ENCODE results near the gene ZNF804B.

The ZNF804B gene

DNA sequence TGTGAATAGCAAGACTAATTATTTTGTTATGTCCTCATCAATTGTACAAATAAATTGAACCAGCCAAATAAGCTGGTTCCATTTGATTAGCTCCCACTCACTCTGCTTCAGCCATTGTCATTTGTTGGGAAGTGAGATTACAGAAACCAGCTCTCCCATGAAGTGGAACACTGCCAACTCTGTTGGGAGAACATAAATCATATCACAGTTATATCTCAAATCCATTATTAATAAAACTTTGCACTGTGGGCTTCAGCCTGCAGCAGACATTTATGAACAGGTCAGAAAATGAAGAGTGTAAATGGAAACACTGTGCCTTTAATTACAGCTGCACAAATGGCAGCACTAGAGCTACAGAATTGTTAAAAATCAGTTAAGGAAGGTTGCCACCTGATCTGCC, 82.7 kb downstream of the ZNF804B start:
- DNase-seq = no peak

DNA sequence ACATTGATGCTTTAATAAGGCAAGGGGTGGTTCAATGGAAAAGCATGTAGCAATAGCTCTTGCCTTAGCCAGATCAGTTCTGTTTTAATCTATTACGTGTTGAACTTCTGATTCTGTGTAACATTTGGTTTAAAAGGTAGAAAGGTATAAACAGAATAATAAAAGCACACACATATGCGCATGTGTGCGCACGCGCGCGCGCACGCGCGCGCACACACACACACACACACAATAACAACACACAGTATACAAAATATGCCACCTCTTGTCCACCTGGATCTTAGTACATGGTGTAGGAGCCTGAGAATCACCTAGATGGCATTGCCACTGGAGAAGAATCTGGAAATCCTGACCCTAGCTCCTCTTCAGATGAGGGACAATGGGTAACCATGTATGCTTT, 85.6 kb downstream of the ZNF804B start:
- DNase-seq = no peak

DNA sequence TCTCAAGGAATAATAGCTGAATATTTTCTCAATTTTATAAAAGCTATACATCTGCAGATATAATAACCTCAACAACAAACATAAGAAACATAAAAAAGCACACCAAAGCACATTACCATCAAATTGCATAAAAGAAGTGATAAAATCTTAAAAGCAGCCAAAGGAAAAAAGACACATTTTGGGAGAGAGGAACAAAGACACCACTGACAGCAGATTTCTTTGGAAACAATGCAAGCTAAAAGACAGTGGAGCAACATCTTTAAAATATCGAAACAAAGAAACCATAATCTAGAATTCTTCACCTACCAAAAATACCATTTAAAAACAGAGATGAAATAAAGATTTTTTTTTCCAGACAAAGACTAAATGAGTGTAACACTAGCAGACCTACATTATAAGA, 91.7 kb downstream of the ZNF804B start:
- DNase-seq = no peak

DNA sequence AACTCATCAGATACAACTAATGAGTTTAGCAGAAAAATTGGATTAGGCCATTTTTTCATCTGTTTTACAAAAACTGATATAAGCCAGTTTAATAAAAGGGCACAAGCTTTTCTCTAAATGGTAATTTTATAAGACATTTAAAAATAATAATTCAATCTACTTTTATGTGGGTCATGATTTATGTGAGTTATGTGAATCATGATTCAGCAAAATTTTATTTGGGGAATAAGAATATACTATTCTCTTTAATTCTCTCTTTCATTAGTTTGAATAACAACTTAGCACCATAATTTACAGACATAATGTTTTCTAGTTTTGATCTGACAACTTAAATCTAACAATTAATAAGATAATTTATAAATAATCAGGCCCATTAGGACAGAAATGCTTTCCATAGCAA, 99.8 kb downstream of the ZNF804B start:
- no peak for DNase-seq

DNA sequence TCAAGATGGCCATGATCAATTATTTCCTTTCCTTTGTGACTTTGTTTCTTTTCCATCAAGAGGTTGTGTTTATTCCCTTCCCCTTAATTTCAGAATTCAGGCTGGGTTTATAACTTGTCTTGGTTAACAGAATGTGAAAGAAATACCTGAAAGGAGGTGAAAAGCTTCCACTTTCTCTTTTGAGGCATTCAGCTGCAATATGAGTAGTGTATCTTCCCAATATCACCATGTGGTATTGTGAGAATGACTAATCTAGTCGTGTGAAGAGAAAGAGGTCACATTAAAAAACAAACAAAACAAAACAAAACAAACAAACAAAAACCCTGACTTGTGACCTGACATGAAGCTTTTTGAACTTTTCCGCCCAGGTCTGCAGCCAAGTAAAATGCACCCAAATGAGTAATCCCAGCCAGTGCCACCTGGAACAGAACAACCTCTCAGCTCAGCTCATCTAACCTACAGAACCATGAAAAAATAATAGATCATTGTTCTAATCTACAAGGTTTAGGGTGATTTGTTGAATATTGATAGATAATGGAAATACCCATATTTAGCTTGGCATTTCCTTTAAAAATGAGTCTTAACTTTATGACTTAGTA, 106.9 kb downstream of the ZNF804B start:
- DNase-seq = no peak

DNA sequence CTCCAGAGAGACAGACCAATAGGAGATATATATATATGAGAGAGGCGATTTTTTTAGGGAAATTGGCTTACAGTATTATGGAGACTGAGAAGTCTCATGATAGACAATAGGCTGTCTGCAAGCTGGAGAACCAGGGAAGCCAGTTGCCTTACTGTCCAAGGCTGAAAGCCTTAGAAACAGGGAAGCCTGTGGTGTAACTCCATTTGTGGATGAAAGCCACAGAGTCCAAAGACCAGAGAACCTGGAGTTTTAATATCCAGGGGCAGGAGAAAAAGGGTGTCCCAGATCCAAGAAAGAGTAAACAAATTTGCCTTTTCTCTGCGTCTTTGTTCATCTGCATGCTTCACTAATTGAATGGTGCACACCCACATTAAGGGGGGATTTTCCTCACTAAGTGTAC, 107.7 kb downstream of the ZNF804B start:
- DNase-seq = no peak

DNA sequence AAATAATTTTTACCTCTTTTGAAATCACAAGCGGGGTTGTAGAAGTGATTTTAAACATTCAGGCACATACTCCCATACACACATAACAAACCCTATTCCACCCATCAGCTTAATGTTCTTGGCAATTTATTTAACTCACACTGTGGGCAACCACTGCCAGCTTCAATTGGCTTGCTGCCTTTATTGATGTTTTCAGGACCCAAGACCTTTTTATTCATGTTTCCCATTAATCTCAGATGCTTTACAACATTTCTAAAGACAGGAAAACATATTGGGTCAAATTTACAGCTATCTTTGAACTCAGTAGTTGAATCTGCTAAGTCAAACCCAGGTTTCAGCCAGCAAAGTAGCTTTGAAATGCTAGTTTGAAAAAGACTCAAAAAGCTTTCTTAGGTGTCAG, 109.0 kb downstream of the ZNF804B start:
- no peak for DNase-seq

DNA sequence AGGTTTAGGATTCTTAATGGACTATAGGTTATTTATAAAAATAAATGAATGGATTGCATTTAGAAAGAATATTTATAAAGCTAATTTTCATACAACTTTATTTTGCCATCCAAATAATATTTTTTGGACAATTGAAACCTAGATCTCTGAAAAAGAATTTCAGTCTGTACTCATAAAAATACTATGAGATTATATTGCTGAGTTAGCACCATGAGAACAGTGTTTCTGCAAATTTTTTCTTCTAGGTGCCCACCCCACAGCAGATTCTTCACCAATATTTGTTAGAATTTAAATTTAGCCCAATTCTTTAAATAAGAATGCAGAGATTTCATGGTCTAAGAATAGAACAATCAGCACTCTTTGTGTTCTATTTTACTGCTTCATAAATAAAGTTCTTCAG, 121.6 kb downstream of the ZNF804B start:
- no peak for DNase-seq

DNA sequence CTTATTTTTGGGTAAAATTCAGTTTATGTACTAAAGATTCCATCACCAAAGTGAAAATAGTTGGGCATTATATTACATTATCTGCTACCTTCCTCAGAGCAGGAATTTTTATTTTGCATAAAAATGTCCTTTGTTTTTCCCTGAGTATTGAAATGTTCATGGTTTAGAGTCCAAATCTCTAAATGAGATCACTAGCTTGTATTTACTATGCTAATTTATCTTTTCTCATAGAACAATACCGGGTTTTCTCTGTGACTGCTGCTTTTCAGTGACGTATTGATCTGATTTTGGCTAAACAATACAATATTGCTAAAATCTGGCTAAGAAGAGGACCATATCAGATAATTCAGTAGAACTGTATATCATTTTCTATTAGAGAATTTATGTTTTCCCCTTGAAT, 125.6 kb downstream of the ZNF804B start:
- no peak for DNase-seq

DNA sequence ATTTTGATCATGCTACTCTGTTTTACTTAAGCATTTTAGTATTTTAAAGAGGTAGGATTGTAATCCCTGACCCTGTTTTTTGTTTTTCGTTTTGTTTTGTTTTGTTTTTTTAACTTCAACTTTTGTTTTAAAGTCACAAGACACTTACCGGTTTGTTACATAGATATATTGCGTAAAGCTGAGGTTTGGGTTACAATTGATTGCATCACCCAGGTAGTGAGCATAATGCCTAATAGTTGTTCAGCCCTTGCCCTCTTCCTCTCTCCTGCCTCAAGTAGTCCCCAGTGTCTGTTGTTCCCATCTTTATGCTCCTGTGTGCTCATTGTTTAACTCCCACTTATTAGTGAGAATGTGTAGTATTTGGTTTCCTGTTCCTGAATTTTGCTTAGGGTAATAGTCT, 129.2 kb downstream of the ZNF804B start:
- no peak for DNase-seq

DNA sequence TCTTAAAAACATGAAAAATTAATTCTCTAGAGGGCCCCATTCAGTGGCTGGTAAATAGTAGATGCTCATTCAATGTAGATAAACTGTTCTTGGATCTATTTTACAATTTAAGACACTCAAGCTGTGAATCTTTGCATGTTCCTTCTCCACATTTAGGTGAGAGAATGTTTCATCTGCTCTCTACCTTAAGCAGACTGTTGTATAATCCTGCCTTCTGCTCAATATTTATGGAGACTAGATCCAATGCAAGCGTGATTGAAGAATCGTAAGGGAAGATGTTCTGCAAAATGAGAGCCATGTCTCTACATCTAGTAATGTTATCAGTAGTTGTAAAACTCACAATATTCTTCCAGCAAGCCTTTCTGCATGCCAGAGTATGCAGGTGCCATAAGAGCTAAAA, 151.0 kb downstream of the ZNF804B start:
- DNase-seq = no peak

DNA sequence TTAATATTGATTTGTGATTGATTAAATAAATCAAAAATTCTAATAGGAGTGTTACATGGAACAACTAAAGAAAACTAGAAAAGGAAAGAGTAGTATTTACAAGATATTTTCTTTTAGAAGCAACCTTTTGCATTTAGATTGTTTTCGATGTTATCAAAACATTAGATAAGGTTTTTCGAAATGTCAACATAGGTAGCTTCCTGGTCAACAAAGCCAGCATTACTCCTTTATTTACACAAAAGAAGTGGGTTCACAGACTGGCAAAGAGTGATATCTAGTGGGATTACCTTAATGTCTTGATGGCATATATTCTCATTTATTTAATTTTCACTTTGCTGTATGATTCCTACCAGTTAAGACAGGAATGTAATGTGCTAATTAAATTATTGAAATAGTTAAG, 153.4 kb downstream of the ZNF804B start:
- no peak for DNase-seq

DNA sequence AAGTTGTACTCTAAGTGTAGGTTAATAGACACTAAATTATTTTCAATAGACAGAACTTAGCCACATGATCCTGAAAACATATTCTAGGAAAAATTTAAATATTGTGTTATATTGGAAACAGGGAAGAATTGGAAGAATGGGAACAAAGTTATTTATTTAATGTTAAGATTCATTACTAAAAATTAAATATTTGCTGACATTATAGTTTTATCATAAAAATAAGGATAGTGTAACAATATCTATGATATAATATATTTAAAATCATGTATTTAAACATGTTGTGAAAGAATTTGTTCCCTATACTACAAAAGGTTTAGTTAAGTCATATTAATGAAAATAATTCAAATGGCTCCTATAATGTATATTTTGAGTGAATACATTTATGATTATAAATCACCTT, 156.1 kb downstream of the ZNF804B start:
- no peak for DNase-seq

DNA sequence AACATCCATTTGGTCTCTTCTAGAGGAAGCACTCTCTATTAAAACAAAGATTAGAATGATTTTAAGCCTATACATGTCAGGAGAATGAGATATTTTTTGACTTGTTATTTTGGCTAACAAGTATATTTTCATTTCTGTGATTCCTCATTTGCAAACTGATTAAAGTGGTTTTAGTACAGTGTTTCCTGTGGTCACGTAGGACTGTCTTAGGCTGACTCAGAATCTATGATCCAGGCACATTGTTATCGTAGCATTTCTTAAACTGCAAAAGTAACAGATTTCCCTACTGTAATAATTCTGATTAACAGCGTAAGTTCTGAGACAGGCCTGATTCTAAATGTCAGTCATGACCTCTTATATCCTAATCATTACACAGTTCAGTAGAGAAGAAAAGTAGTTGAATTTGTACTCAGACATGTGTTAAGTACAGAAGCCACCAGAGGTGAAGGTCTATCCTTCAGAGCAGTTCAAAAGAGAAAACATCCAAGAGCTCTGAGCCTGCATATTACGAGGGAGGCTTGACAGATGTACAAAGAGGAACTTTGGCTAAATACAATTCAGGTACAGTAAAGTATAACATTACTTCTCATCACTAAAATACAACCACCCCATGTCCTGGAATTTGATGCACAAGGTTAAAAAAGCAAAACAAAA, 160.1 kb downstream of the ZNF804B start:
- no peak for DNase-seq

DNA sequence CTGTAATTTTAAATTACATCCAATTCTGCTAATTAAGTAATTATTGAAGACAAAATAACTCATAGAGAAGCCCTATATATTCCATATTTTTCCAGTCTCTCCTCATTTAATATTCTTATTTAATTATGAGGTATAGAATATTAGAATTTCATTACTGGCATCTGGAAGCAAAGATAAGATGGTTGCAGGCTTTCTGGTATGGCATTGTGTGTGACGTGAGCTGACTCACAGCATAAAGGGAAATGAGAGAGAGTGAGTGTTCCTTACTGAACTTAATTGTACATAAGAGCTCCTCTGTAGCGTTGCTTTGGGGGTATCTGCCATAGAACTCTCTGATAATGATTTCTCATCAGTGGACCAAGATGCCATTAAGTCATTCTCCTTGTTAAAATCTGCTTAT, 163.4 kb downstream of the ZNF804B start:
- DNase-seq = no peak

DNA sequence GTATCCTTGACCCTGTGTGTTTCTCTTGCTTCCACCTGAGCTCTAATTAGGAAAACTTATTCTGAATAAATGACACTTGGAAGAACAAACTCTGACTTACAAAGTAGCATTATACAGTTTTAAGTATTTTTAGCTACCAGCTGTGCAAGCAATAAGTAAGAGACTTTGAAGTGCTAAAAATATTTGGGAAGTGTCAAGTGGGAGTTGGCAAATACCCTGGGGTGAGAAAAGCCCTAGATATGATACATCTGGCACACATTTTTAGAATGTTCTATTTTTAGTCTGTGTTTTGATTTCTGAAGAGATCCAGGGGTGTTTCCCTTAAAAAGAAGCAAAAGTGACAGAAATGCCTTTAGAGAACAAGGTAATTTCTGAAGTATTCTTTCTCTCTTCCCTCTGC, 168.8 kb downstream of the ZNF804B start:
- DNase-seq = no peak

DNA sequence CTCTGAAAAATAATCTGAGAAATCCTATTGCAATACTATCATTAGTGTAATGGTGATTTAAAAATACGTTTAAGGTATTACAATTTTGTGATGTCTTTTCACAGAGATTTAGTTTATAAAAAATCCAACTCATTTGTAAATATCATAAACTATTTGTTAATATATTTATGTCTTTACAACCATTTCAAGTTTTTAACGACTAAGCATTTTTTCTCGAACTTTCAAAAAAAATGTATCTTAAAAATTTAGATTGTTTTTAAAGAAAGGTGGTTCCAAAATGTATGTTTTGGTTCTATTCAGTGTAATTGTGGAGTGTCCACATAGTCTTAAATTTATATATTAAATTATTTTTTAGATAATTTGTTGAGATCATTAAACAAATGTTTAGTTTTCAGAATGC, 170.2 kb downstream of the ZNF804B start:
- DNase-seq = no peak

DNA sequence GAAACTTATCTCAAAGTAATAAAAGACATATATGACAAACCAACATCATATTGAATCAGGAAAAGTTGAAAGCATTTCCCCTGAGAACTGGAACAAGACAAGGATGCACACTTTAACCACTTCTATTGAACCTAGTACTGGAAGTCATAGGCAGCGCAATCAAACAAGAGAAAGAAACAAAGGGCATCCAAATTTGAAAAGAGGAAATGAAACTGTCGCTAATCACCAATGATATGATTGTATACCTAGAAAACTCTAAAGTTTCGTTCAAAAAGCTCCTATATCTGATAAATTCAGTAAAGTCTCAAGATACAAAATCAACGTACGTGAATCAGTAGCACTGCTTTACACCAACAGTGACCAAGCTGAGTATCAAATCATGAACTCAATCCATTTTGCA, 173.8 kb downstream of the ZNF804B start:
- DNase-seq = no peak

DNA sequence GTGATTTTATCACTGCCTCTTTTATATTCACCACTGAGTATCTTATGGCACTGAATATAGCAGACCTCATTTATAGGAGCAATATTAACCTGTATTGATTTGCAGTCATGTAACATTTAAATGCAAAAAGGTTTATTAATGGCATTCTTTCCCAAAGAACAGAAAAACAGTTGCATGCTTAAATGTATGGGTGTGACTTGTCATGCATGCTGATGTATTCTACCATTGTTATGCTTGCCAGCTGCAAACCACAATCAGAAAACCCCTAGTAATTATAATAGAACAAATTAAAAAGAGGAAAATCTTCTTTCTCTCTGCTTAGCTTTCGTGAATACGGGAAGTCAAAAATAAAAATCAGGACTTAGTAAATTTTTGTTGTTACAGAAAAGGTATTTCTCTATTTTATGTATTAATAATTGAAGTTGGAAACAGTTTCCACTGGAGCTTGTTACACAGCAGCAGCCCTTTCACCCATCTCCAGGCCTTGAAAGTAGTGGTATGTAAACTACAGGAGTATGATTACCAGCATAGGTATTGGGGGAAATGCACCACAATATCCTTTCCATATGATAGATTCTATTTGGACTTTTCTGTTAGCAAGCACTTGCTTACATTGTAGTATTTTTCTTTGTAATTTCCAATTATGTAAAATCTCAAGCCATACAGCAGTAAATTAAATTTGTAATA, 183.5 kb downstream of the ZNF804B start:
- DNase-seq = no peak

DNA sequence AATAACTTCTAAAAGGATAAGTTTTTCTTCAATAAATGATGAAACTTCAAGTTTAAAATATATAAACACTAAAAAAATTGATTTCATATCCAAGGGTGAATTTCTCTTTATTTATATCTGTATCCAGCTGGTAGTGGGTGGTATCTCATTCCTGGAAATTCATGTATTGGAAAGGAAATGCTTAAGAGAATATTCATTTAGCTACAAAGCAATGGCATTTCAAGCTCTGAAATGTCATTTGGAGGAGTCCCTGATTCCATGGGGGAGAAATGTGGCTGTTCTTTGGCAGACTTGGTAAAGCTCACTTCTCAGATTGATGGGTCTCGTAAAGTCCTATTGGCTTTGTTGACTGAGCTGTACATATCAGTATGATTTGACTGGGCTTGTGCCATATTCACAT, 192.3 kb downstream of the ZNF804B start:
- no peak for DNase-seq

DNA sequence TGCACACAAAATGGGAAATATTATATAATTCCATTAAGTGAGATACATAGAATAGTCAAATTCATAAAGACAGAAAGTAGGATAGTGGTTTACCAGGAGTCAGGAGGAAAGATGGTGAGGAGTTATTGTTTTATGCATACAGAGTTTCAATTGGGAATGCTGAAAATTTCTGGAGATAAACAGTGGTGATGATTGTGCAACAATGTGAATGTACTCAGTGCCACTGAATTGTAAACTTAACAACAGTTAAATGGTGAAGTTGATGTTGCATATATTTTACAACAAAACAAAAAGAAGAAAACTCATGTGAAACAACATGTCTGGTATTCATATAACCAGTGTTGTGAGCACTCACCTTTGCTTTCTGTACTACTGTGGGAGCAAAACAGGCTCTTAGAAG, 204.9 kb downstream of the ZNF804B start:
- DNase-seq = no peak

DNA sequence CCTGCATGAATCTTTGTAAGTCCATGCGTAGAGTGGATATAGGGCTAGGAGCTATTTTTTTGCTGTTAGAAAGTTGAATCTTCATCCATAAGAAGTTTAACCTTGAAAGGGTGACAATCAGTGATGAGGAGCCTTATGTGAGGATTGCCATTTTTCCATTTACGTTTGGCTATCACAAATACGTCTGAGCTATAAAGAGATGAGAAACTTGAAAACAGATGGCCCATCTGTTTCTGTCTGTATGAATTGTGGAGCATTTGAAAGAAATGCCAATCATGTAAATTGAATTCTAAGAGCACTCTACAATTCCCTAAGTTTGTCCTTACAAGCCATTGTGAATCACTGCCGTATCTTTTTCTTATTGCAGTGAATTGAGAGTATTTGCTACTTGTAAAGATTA, 205.9 kb downstream of the ZNF804B start:
- DNase-seq = no peak

DNA sequence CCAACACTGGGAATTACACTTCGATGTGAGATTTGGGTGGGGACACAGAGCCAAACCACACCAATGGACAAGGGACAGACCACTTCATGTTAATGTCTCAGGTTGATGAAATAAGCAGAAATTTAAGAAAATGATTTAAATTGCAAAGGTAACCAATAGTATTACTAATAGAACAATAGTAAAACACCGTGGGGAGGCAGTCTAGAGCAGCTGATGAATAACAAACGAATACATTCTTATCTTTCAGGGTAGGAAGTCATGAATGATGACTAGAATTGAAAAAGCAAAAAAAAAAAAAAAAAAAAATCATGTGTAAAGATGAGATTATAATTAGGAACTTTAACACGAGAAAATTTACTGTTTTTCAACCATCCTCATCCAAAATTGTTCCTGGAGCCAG, 207.9 kb downstream of the ZNF804B start:
- no peak for DNase-seq

DNA sequence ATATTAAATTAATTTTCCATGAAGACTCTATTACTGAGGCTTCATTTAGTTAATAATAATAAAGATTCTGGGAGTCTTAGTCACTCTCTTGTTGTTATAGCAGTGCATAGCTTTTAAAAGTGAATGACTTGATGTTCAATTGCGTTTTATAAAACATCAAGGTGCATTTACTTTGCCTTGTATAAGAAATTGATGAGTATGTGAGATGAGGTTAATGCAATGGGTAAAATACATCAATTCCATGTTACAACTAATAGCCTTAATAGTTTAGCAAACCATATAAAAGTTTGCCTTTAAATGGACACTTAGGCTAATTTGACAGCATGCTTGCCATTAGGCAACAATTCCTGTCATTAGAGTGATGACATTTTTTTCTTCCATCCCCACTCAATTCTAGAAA, 209.7 kb downstream of the ZNF804B start:
- no peak for DNase-seq

DNA sequence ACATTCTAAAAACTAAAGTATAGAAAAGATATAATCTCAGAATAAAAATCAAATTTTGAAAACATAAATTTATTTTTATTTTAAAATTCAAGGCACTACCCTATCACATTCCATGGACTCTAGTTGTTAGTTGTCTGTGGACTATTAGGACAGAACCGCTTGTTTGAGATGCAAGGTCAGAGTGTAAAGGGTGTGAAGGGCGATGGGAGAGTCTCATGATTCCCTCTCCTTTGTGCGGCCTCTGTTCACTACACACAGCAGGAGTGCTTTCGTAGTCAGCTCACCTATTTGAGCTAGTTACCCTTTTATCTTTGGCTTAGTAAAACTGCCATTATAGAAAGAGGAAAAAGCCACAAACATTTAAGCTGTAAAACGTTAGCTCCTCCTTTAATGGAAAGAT, 225.8 kb downstream of the ZNF804B start:
- no peak for DNase-seq
